GM19395 (cell line): Measurements from ENCODE around the gene AP1S1.
"Not testable (repeated sequence)": the region's sequence is repeated elsewhere in the genome, so short reads cannot be mapped to it uniquely, and the experiment has no call there.

ENCODE experiments used
- ATAC-seq: cut with Tn5 transposase; IDR thresholded peaks from one replicate; pipeline ENCODE4 v1.9.1; 2021; ENCODE audit warnings: mild to moderate bottlenecking, moderate library complexity; ENCODE audit not compliant: unreplicated experiment

Gene AP1S1

DNA sequence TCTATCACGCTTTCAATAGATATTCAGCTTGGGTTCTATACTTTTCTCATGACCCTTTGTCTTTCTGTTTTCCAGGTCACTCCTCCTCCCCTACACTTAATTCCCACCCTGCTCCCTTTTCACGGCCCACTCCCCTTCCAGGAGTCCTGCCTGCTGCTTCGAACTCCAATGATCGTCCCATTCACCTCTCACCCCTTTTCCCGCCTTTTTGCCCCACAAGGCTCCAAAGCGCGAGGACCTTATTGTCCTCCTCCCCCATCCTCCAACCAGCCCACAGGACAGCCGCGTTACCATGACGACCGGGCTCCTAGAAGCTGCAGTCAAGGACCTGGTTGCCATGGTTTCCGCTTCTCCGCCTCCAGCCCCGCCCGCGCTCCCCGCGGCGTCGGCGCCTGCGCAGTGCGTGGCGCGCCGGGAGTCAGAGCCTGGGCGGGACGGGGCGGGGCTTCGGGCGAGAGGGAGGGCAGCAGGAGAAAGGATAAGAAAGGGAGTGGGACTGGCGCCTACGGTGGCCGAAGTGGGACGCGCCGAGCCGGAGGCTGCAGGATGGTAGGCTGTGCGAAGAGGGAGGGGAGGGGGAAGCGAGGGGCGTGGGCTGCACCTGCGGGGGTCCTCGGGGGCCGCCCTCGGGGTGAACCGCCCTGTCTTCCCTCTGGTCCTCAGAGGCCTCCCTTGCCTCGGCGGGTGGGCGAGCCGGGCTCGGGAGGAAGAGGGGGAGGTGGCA is at the start of gene AP1S1:
TSS of gene AP1S1 (plus strand) at position 508 of the 724 bp plus-strand sequence. CDS start at position 547, 39 bp downstream.
- peak; percentile 78 for ATAC-seq

DNA sequence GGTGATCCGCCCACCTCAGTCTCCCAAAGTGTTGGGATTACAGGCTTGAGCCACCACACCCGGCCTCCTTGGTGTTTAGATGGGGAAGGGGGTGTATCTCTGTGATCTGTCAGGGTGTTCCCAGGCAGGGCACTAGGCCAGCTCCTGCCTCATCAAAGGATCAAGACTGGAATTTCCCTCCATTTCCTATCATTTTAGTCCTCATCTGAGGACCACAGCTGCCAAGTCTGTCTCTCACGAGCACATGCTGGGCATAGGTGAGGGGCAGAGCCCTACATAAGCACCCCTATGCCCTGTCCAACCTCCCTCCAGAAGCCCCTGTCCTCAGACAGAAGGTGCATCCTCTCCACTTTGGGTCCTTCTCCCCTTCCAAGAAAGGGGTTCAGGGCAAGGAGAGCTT is 49.5 kb upstream of the AP1S1 start:
- ATAC-seq, result no peak

DNA sequence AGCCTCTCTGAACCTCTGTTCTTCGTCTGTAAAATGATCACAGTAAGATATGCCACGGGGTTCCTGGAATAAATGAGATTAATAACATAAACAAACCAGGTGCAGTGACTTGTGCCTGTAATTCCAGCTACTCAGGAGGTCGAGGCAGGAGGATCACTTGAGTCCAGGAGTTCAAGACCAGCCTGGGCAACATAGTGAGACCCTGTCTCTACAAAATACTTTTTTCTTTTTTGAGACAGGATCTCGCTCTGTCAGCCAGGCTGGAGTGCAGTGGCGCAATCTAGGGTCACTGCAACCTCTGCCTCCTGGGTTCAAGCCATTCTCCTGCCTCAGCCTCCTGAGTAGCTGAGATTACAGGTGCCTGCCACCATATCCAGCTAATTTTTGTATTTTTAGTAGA is 49.0 kb upstream of the AP1S1 start:
- ATAC-seq, result not testable (repeated sequence)

DNA sequence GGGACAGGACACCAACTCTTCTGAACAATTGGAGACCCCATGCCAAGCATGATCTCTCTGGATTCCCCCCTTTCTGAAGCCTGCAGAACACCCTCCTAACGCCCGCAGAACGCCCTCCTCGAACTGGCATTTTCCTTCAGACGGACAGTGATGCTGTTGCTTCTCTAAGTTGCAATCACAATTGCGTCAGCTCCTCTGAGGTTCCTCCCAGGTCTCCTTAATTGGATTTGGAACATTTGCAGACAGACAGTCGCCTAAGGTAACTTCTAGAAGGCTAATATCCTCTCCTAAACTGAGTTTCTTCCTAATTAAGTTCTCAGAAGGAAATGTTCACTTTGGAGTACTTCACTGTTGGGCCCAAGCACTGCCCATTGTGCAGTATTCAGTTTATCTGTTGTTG is 47.9 kb upstream of the AP1S1 start:
- ATAC-seq, result no peak

DNA sequence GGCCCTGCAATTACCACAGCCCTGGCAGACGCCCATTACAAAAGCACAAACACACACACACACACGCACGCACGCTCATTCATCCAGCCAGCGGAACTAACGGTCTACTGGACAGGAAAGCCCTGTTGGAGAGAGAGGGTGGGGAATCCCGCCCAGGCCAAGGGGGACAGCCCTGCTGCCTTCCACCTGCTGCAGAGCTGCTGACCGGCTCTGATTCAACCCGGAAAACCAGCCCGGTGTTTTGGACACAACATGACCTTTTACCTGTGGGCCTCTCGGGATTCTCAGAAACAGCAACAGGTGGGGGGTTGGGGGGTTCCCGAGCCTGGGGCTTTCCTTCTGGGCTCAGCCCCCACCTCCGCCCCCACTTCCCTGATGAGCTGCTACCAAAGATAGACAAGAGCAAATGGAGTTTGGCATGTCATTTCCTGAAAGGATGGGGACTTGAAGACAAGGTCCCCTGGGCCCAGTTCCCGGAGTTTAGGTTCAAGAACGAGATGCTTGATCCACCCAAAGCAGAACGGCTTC is 45.9 kb upstream of the AP1S1 start:
- ATAC-seq, result no peak

DNA sequence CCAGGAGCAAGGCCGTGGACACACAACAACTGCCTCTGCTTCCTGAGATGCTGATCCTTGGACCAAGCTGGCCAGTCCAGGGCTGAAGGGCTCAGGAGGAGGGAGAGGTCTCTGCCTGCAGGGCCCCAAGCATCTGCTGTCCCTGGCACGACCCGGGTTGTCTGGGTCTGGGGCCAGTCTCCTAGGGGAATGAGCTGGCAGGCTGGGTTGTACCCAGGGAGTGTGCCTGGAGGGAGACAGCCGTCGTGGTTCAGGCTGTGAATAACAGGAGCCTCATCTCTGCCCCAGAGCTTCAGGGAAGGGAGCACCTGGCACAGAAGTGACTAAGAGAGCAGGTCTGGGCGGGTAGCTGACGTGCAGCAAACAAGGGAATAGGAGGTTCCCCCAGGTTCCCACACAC is 45.3 kb upstream of the AP1S1 start:
- ATAC-seq, result no peak

DNA sequence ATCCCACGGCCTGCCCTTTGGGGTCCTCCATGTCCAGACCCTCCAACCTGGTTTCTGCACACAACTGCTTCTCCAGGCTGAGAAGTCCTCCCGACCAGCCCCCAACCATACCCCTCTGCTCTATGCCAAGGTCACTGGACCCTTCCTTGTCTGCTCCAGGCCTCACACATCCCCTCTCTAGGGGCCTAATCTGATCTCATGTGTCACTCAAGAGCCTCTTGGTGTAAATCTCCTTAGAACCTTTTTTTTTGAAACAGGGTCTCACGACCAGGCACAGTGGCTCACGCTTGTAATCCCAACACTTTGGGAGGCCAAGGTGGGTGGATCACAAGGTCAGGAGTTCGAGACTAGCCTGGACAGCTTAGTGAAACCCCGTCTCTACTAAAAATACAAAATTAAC is 44.9 kb upstream of the AP1S1 start:
- ATAC-seq, result no peak

DNA sequence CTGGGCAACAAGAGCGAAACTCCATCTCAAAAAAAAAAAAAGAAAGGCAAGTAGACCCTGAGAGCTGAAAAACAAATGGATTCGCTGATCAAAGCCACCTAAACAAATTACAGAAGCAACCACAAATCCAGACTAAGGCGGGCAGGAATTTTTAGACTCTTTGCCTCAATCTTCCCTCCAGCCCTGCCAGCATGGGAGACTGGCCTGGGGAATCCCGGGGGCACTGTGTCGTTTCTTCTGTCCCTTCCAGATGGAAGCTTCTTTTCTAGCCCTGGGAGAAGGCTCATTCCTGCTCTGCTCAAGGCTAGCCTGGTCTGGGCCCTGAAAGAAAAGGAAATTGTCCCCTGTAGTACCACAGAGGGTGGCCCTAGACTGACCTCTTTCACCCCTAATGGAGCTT is 43.0 kb upstream of the AP1S1 start:
- ATAC-seq, result no peak

DNA sequence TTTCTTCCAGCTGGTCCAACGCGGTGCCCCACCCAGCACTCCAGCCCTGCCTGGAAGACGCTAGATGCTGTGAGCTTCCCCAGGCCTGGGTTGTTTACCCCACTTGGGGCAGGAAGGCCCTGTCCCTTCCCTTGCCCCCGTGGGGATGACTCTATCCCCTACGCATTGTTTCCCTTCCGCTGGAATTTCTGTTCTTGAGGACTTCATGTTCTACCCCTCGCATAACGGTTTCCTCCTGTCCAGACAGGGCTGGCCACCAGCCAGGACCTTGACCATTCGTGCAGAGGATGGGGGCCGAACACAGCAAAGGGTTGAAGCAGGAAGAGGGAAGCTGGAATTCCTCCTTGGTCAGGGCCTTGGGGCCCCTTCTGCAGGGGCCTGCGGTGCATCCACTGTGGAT is 42.0 kb upstream of the AP1S1 start:
- no peak for ATAC-seq

DNA sequence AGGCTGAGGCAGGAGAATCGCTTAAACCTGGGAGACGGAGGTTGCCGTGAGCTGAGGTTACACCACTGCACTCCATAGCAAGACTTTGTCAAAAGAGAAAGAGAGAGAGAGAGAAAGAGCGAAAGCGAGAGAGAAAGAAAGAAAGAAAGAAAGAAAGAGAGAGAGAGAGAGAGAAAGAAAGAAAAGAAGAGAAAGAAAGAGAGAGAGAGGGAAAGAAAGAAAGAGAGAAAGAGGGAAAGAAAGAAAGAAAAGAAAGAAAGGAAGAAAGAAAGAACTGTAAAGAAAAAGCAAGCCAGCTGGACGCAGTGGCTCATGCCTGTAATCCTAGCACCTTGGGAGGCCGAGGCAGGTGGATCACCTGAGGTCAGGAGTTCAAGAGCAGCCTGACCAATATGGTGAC is 41.1 kb upstream of the AP1S1 start:
- not testable (repeated sequence) for ATAC-seq

DNA sequence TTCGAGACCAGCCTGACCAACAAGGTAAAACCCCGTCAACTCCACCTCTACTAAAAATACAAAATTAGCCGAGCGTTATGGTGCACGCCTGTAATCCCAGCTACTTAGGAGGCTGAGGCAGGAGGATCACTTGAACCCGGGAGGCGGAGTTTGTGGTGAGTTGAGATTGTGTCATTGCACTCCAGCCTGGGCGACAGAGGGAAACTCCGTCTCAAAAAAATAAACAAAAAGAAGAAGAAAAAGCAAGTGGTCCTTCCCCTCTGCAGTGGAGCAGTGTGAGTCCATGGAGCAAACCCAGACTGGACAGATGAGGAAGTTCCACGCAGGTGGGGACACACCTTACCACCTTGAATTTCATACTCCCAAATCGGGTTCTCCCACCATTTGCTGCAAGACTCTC is 40.4 kb upstream of the AP1S1 start:
- no peak for ATAC-seq

DNA sequence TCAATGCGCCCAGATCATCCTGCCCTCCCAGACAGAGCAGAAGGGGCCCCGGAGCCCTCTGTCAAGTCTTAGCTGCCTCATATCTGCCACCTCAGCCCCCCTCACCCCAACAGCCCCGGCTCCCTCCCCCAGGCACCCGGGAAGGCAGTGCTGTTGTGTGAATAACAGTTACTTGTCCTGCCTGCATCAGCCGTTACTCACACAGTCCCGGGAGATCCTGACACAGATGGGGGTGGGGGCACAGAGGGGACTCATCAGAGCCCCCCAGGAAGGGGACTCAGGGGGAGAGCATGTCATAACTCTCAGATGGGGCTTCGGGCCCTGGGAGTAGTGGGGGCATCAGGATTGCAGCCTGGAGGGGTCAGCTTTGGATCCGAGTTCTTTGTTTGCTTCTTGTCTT is 39.8 kb upstream of the AP1S1 start:
- no peak for ATAC-seq

DNA sequence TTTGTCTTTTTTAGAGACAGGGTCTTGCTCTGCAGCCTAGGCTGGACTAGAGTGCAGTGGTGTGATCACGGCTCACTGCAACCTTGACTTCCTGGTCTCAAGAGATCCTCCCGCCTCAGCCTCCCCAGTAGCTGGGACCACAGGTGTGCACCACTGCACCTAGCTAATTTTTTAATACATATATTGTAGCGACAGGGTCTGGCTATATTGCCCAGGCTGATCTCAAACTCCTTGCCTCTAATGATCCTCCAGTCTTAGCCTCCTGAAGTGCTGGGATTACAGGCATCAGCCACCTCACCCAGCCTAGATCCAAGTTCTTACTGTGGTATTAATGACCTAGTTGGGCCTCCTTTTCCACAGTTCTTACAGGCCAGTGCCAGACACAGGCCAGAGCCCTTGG is 39.1 kb upstream of the AP1S1 start:
- ATAC-seq, result no peak

DNA sequence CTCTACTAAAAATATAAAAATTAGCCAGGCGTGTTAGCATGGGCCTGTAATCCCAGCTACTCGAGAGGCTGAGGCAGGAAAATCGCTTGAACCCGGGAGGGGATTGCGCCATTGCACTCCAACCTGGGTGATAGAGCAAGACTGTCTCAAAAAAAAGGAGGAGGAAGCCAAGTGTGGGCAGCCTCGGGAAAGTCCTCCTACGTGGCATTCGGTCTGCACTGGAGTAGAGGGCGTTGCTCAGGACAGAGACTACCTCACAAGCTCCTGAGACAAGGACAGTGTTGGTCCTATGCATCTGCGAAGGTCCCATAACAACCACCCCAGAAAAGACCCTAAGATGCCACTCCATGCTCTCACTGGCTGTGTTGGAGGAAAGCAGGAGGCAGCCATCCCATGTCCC is 37.4 kb upstream of the AP1S1 start:
- ATAC-seq, result no peak

DNA sequence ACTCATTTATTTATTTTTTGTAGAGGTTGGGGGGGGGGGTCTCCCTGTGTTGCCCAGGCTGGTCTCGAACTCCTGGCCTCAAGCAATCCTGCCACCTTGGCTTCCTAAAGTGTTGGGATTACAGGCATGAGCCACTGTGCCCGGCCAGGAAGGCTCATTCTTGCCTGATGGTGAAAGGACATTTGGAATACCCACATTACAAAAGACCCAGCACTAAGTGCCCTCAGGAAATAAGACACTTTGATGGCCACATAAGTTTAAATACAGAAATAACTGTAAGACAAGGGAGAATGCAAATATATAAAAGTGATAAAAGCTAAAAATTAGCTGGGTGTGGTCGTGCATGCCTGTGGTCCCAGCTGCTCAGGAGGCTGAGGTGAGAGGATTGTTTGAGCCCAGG is 35.4 kb upstream of the AP1S1 start:
- no peak for ATAC-seq

DNA sequence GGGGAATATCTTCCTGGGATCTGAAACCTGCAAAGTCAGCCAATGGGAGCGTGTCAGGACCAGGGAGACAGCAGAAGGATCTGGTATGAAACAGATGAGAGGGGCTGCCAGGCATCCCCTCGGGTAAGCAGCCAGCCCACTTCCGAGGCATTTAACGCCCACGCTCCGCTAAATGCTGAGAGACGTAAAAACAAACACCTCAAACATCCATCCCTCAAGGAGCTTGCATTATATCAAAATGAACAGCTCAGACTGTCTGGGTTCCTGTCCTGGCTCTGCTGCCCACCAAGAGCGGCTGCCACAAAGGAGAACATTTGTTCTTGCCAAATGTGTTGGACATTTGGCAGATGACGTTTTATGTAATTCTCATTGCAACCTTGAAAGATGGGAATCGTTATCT is 34.4 kb upstream of the AP1S1 start:
- no peak for ATAC-seq

DNA sequence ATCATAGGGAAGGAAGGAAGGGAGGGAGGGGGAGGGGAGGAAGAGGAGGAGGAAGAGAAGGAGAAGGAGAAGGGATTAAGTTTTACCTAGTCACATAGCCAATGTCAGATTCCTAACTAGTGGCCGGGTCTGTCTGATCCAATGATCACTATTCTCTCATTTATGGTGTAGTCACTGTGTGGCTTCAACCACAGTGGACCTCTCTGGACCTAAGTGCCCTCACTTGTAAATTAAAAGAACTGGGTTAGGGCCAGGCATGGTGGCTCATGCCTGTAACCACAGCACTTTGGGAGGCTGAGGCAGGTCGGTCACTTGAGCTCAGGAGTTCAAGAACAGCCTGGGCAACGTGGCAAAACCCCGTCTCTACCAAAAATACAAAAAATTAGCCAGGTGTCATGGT is 34.0 kb upstream of the AP1S1 start:
- no peak for ATAC-seq

DNA sequence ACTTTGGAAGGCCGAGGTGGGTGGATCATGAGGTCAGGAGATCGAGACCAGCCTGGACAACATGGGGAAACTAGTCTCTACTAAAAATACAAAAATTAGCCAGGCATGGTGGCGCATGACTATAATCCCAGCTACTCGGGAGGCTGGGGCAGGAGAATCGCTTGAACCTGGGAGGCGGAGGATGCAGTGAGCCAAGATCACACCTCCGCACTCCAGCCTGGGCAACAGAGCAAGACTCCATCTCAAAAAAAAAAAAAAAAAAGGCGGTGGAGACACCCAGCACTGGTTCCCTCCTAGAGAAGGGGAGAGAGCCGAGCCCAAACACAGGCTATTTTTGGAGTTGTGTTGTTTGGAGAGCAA is 32.7 kb upstream of the AP1S1 start:
- not testable (repeated sequence) for ATAC-seq

DNA sequence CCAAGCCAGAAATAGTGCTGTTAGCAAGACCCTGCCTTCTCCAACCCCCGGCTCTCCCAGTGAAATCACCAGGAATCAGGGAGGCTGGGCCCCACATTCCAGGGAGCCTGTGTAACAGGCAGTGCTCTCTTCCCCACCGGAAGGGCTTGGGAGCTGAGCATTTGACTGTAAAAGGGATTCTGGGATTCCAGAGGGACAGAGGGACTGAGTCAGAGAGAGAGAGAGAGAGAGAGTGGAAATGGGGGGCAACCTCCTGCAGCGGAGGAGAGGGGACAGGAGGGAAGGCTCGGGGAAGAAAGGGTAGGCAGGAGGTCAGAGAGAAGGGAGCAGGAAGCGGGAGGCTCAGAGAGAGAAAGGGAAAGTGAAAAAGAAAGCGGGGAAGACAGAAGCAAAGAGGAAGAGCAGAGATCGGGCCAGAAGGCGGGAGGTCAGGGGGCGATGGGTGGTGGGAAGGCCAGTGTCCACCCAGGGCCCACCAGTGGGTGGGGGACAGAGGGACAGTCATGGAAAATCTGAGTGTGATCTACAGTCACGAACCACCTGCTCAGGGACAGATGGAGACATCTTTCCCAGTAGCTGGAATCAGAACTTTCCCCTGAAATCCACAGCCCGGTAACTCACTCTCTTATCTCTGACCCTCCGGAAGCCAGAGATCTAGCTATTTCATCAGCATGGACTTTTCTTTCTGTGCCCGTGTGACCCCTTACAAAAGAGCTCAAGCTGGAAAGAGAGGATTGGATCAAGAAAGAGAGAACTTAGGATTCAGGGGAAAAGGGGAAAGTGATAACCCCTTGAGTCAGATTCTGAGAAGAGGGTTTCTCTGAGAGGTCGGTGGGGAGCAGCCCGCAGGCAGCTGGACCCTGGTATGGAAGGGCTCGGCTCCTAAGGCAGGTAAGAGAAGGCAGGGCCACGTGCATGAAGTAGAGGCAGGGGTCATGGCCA is 32.0 kb upstream of the AP1S1 start:
- ATAC-seq, result no peak

DNA sequence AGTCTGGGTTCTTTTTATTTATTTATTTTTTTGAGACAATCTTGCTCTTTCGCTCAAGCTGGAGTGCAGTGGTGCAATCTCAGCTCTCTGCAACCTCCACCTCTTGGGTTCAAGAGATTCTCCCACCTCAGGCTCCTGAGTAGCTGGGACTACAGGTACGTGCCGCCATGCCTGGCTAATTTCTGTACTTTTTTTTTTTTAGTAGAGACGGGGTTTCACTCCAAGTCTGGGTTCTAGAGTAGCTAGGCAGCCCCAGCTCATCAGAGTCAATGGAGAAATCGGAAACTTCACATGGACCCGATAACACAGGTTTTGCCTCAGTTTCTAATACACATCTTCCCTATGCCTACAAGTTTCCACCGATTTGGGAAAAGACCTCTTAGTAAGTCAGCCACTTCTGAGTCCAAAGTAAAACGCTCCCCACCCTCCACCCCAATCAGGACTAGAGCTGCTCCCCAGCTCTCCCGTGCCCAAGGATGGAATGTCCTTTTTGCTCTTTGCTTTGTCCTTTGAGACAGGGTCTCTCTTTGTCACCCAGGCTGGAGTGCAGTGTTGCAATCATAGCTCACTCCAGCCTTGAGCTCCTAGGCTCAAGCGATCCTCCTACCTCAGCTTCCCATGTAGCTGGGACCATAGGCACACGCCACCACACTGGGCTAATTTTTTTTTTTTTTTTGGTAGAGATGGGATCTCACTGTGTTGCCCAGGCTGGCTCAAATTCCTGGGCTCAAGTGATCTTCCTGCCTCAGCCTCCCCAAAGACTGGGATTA is 31.2 kb upstream of the AP1S1 start:
- ATAC-seq, result no peak

DNA sequence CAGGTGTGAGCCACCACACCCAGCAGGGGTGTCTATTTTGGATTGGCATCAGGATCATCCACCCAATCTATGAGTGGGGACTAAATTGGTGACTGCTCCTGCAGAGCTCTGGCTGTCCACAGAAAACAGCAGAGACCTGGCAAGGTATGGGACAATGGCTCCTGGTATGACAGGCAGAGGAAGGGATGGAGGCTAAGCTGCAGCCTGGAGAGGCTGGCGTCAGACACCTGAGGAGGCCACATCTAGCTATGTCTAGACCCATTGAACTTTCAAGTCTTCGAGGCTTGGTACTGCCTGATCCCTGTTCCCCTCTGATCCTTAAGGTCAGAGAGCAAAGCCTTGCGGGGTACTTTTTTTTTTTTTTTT is 30.6 kb upstream of the AP1S1 start:
- ATAC-seq, result no peak
